Endothelial cell of hepatic sinusoid (primary cell): Measurements from ENCODE around the gene KRT82.
"Not testable (repeated sequence)": the region's sequence is repeated elsewhere in the genome, so short reads cannot be mapped to it uniquely, and the experiment has no call there.

ENCODE experiments used
- in situ Hi-C: cut with HindIII; loops from 2 replicates; pipeline ENCODE4 v1.10.0; 2017; ENCODE audit warnings: low sequenced_read_pairs

The KRT82 gene

GRCh38 chr12:52405922-52406385 is at the start of gene KRT82:
KRT82 (minus strand) TSS chr12:52406335; CDS start chr12:52406277, 58 bp downstream.
- in situ Hi-C loops: no loop called here

- in situ Hi-C loops: no loop called here
These were observed 49.7 kb upstream of the KRT82 start for GRCh38 chr12:52455821-52456220.

GRCh38 chr12:52454411-52455201 is 48.5 kb upstream of the KRT82 start:
- in situ Hi-C loops: no loop called here

- in situ Hi-C loops: no loop called here
These were observed 46.0 kb upstream of the KRT82 start, which contains the start of gene KRT6B for GRCh38 chr12:52452101-52452500. KRT6B (minus strand) TSS chr12:52452146; CDS start chr12:52452078, 68 bp downstream.

GRCh38 chr12:52448228-52448627 is 42.1 kb upstream of the KRT82 start:
- in situ Hi-C loops: no loop called here

- in situ Hi-C loops: not testable (repeated sequence)
These were observed 41.1 kb upstream of the KRT82 start for GRCh38 chr12:52447196-52447595.

GRCh38 chr12:52446367-52447045 is 40.4 kb upstream of the KRT82 start:
- in situ Hi-C loops: no loop called here

- in situ Hi-C loops: no loop called here
These were observed 39.7 kb upstream of the KRT82 start for GRCh38 chr12:52445876-52446275.

GRCh38 chr12:52444647-52445595 is 38.8 kb upstream of the KRT82 start:
- in situ Hi-C loops: loop anchor here (5.0 kb wide), 1 partner anchor 52 kb away; no protein-coding TSS in a partner anchor

GRCh38 chr12:52443966-52444365 is 37.8 kb upstream of the KRT82 start:
- in situ Hi-C loops: loop anchor here (5.0 kb wide), 1 partner anchor 53 kb away; no protein-coding TSS in a partner anchor

GRCh38 chr12:52442600-52443061 is 36.5 kb upstream of the KRT82 start:
- in situ Hi-C loops: loop anchor here (5.0 kb wide), 1 partner anchor 55 kb away; no protein-coding TSS in a partner anchor

GRCh38 chr12:52441320-52441911 is 35.3 kb upstream of the KRT82 start:
- in situ Hi-C loops: loop anchor here (5.0 kb wide), 1 partner anchor 56 kb away; no protein-coding TSS in a partner anchor

- in situ Hi-C loops: loop anchor here (5.0 kb wide), 1 partner anchor 56 kb away; no protein-coding TSS in a partner anchor
These were observed 34.7 kb upstream of the KRT82 start for GRCh38 chr12:52440821-52441319.

- in situ Hi-C loops: loop anchor here (5.0 kb wide), 1 partner anchor 57 kb away; no protein-coding TSS in a partner anchor
These were observed 33.7 kb upstream of the KRT82 start for GRCh38 chr12:52439845-52440244.

- in situ Hi-C loops: no loop called here
These were observed 33.3 kb upstream of the KRT82 start for GRCh38 chr12:52439420-52439819.

GRCh38 chr12:52438305-52439301 is 32.5 kb upstream of the KRT82 start:
- in situ Hi-C loops: no loop called here

GRCh38 chr12:52437508-52437907 is 31.4 kb upstream of the KRT82 start:
- in situ Hi-C loops: no loop called here

GRCh38 chr12:52436828-52437474 is 30.8 kb upstream of the KRT82 start:
- in situ Hi-C loops: no loop called here
